ENCODE results near the gene LEMD1. TPM values are rescaled to one million over a fixed set of nuclear protein-coding genes. Genes with fewer than 3 reads are reported as not detected.

LEMD1 gene
- total RNA-seq, 1 experiment from 2014 or later: not detected

DNA sequence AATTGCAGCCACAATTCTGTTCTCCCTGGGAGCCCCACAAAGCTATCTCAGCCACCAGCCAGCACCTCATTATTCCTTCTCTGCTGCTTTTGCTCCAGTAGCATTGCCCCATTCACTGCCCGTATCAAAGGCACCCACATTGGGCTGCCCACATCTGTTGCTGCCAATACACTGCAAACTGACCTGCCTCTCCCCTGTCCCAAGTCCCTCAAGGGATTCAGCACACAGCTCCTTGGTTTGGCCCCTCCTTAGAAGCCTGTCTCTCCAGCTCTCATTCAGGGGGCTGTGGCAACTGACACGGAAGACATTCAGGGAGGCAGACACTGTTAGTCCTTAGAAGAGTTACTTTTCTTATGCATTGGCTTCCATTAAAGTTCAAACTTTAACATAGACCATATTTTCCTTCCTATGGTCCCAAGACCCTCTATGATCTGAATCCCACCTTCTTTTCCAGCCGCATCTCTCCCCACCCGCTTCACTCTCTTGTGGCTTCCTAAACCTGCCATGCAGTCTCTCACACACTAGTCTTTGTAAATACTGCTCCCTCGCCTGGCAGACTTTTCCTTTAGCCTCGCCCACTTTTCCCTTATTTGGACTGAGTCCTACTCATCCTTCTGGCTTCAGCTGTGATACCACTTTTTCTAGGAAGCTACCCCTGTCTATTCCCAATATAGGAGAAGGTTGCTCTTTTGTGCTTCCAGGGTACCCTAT is 45.9 kb downstream of the LEMD1 start:
- ATAC-seq (peak; percentile 68; the same call in 1 of the 2 replicates), DNase-seq (ENCODE audit: low read depth, low spot score) (no peak)
- H3K36me3 ChIP-seq (ENCODE audit: control insufficient read depth, insufficient read depth, low read length): no peaks in the 10 kb centered on the region
- CTCF ChIA-PET: interaction anchor here (0.7 kb wide), 1 partner anchor 39 kb away, joined by 3 read pairs; no protein-coding TSS in a partner anchor
- no peaks in the 10 kb centered on the region for H3K4me1 ChIP-seq (ENCODE audit: control insufficient read depth, insufficient read depth, low read length)
- H3K27ac ChIP-seq (ENCODE audit: low read length): no peak overlapping the region
- intact Hi-C loops (cut with micrococcal nuclease; ENCODE audit: unreplicated experiment) (no loop called here), in situ Hi-C loops (cut with HindIII; ENCODE audit: low pct_unique_long_range_greater_than_20kb, low sequenced_read_pairs) (no loop called here)
- H3K27me3 ChIP-seq (ENCODE audit: control insufficient read depth, insufficient read depth, low read length): 0 out of 2 replicates have a peak, but pooled peaks cover 2% of the 10 kb centered on the region
- BruUV-seq (replicated peaks): no TSS peak
- TF ChIP-seq SIN3A (IDR thresholded peaks at IDR 0.05; ENCODE audit: borderline replicate concordance, insufficient read depth, low read depth, low read length) (no peak), TCF7L2 (IDR thresholded peaks at IDR 0.05; ENCODE audit: low read depth, low read length) (no peak), POLR2AphosphoS5 (IDR thresholded peaks at IDR 0.05; ENCODE audit: low read depth, low read length) (no peak)
- TF ChIP-seq, protein P1, sequence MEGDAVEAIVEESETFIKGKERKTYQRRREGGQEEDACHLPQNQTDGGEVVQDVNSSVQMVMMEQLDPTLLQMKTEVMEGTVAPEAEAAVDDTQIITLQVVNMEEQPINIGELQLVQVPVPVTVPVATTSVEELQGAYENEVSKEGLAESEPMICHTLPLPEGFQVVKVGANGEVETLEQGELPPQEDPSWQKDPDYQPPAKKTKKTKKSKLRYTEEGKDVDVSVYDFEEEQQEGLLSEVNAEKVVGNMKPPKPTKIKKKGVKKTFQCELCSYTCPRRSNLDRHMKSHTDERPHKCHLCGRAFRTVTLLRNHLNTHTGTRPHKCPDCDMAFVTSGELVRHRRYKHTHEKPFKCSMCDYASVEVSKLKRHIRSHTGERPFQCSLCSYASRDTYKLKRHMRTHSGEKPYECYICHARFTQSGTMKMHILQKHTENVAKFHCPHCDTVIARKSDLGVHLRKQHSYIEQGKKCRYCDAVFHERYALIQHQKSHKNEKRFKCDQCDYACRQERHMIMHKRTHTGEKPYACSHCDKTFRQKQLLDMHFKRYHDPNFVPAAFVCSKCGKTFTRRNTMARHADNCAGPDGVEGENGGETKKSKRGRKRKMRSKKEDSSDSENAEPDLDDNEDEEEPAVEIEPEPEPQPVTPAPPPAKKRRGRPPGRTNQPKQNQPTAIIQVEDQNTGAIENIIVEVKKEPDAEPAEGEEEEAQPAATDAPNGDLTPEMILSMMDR (IDR thresholded peaks at IDR 0.05): no peak
- TF ChIP-seq, protein P2, sequence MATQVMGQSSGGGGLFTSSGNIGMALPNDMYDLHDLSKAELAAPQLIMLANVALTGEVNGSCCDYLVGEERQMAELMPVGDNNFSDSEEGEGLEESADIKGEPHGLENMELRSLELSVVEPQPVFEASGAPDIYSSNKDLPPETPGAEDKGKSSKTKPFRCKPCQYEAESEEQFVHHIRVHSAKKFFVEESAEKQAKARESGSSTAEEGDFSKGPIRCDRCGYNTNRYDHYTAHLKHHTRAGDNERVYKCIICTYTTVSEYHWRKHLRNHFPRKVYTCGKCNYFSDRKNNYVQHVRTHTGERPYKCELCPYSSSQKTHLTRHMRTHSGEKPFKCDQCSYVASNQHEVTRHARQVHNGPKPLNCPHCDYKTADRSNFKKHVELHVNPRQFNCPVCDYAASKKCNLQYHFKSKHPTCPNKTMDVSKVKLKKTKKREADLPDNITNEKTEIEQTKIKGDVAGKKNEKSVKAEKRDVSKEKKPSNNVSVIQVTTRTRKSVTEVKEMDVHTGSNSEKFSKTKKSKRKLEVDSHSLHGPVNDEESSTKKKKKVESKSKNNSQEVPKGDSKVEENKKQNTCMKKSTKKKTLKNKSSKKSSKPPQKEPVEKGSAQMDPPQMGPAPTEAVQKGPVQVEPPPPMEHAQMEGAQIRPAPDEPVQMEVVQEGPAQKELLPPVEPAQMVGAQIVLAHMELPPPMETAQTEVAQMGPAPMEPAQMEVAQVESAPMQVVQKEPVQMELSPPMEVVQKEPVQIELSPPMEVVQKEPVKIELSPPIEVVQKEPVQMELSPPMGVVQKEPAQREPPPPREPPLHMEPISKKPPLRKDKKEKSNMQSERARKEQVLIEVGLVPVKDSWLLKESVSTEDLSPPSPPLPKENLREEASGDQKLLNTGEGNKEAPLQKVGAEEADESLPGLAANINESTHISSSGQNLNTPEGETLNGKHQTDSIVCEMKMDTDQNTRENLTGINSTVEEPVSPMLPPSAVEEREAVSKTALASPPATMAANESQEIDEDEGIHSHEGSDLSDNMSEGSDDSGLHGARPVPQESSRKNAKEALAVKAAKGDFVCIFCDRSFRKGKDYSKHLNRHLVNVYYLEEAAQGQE (IDR thresholded peaks at IDR 0.05; ENCODE audit: insufficient read depth in 1 of 2, low read depth in 2 of 2, low read length in 1 of 2): no peak
- no peaks in the 10 kb centered on the region for H3K9me3 ChIP-seq (ENCODE audit: control insufficient read depth, insufficient read depth, low read depth, low read length)
- no peak overlapping the region for H3K4me3 ChIP-seq (ENCODE audit: low read depth in 2 of 2, low read length in 2 of 2)
- POLR2A ChIA-PET: interaction anchor here (0.5 kb wide), 1 partner anchor 253 kb away, joined by 6 read pairs; no protein-coding TSS in a partner anchor

- TF ChIP-seq, protein P1 (IDR thresholded peaks at IDR 0.05): no peak
- TF ChIP-seq, protein P2 (IDR thresholded peaks at IDR 0.05; ENCODE audit: insufficient read depth in 1 of 2, low read depth in 2 of 2, low read length in 1 of 2): no peak
- TF ChIP-seq TCF7L2 (IDR thresholded peaks at IDR 0.05; ENCODE audit: low read depth, low read length) (no peak), POLR2AphosphoS5 (IDR thresholded peaks at IDR 0.05; ENCODE audit: low read depth, low read length) (no peak), SIN3A (IDR thresholded peaks at IDR 0.05; ENCODE audit: borderline replicate concordance, insufficient read depth, low read depth, low read length) (no peak)
- Histone ChIP-seq H3K9me3 (ENCODE audit: control insufficient read depth, insufficient read depth, low read depth, low read length) (no peaks in the 10 kb centered on the region), H3K36me3 (ENCODE audit: control insufficient read depth, insufficient read depth, low read length) (no peaks in the 10 kb centered on the region), H3K27me3 (ENCODE audit: control insufficient read depth, insufficient read depth, low read length) (0 out of 2 replicates have a peak, but pooled peaks cover 2% of the 10 kb centered on the region), H3K27ac (ENCODE audit: low read length) (no peak overlapping the region), H3K4me3 (ENCODE audit: low read depth in 2 of 2, low read length in 2 of 2) (no peak overlapping the region), H3K4me1 (ENCODE audit: control insufficient read depth, insufficient read depth, low read length) (no peaks in the 10 kb centered on the region)
- in situ Hi-C loops (cut with HindIII; ENCODE audit: low pct_unique_long_range_greater_than_20kb, low sequenced_read_pairs) (no loop called here), intact Hi-C loops (cut with micrococcal nuclease; ENCODE audit: unreplicated experiment) (no loop called here)
- ChIA-PET CTCF (interaction anchor here (0.6 kb wide), 1 partner anchor 183 kb away, joined by 7 read pairs; no protein-coding TSS in a partner anchor), POLR2A (no interaction called here)
- ATAC-seq: peak; percentile 62
- DNase-seq (ENCODE audit: low read depth, low spot score): no peak
- BruUV-seq (replicated peaks): no TSS peak
Measured at GRCh38 chr1:205374210-205375078, 47.4 kb downstream of the LEMD1 start.
